GM18526 (cell line): ENCODE measurements around the gene KAT2B.

Experiments used
- POLR2A ChIP-seq: IDR thresholded peaks from 3 replicates; pipeline ENCODE4 v1.6.1; 2011; ENCODE audit not compliant: insufficient read length; ENCODE audit errors: extremely low read depth

Gene KAT2B

GRCh38 chr3:20038699-20039465 is 1.4 kb upstream of the KAT2B start:
- no peak for TF ChIP-seq POLR2A

- peak; percentile 10 for TF ChIP-seq POLR2A
These were observed 831 bp upstream of the KAT2B start for GRCh38 chr3:20039466-20039764.

- no peak for TF ChIP-seq POLR2A
These were observed 426 bp downstream of the KAT2B start for GRCh38 chr3:20040548-20041196.

GRCh38 chr3:20041197-20041780 is 1.0 kb downstream of the KAT2B start:
- no peak for TF ChIP-seq POLR2A

- TF ChIP-seq POLR2A, result no peak
These were observed 2.1 kb downstream of the KAT2B start for GRCh38 chr3:20042331-20042730.

- no peak for TF ChIP-seq POLR2A
These were observed 3.1 kb downstream of the KAT2B start for GRCh38 chr3:20043396-20043795.

- no peak for TF ChIP-seq POLR2A
These were observed 3.6 kb downstream of the KAT2B start for GRCh38 chr3:20043825-20044224.

GRCh38 chr3:20046556-20046955 is 6.3 kb downstream of the KAT2B start:
- no peak for TF ChIP-seq POLR2A

- no peak for TF ChIP-seq POLR2A
These were observed 7.1 kb downstream of the KAT2B start for GRCh38 chr3:20047341-20047779.

- no peak for TF ChIP-seq POLR2A
These were observed 8.0 kb downstream of the KAT2B start for GRCh38 chr3:20047976-20048883.

- TF ChIP-seq POLR2A, result no peak
These were observed 11.0 kb downstream of the KAT2B start for GRCh38 chr3:20051123-20051806.

GRCh38 chr3:20052851-20053250 is 12.6 kb downstream of the KAT2B start:
- no peak for TF ChIP-seq POLR2A

GRCh38 chr3:20054549-20054987 is 14.3 kb downstream of the KAT2B start:
- no peak for TF ChIP-seq POLR2A

- TF ChIP-seq POLR2A, result no peak
These were observed 15.0 kb downstream of the KAT2B start for GRCh38 chr3:20055020-20055775.
